H9 (cell line): ENCODE measurements around the gene S1PR4. TPM values are rescaled to one million over a fixed set of nuclear protein-coding genes. Genes with fewer than 3 reads are reported as not detected.

Experiments used
- DNase-seq: peaks from one replicate; pipeline ENCODE4 v3.0.0-alpha.2; 2017
- H2AFZ ChIP-seq: one replicate; pipeline ENCODE4 v1.6.1; 2013; ENCODE audit warnings: mild to moderate bottlenecking, low read length, control low read depth, moderate library complexity
- H2AK5ac ChIP-seq: 2 replicates; pipeline ENCODE4 v1.6.1; 2013; ENCODE audit warnings: low read length, control low read depth, mixed read lengths; ENCODE audit not compliant: insufficient read length
- H2BK120ac ChIP-seq: one replicate; pipeline ENCODE4 v1.6.1; 2013; ENCODE audit warnings: low read depth, mild to moderate bottlenecking, low read length, control low read depth, inconsistent platforms; ENCODE audit not compliant: poor library complexity, severe bottlenecking
- H2BK12ac ChIP-seq: 2 replicates; pipeline ENCODE4 v1.6.1; 2013; ENCODE audit warnings: low read length, control low read depth, mixed read lengths, low read depth; ENCODE audit not compliant: insufficient read length
- H2BK15ac ChIP-seq: 2 replicates; pipeline ENCODE4 v1.6.1; 2013; ENCODE audit warnings: low read depth, low read length, control low read depth
- H2BK20ac ChIP-seq: one replicate; pipeline ENCODE4 v1.6.1; 2013; ENCODE audit warnings: low read depth, mild to moderate bottlenecking, low read length, control low read depth, inconsistent platforms; ENCODE audit not compliant: poor library complexity, severe bottlenecking
- H2BK5ac ChIP-seq: 2 replicates; pipeline ENCODE4 v1.6.1; 2013; ENCODE audit warnings: low read length, control low read depth, mixed read lengths; ENCODE audit not compliant: insufficient read length
- H3K14ac ChIP-seq: 2 replicates; pipeline ENCODE4 v1.6.1; 2013; ENCODE audit warnings: low read length, control low read depth; ENCODE audit not compliant: insufficient read depth
- H3K18ac ChIP-seq: 2 replicates; pipeline ENCODE4 v1.6.1; 2013; ENCODE audit warnings: low read depth, mild to moderate bottlenecking, mixed read lengths, low read length, control low read depth; ENCODE audit not compliant: insufficient read length
- H3K23ac ChIP-seq: 2 replicates; pipeline ENCODE4 v1.6.1; 2013; ENCODE audit warnings: low read length, control low read depth, mixed read lengths, low read depth; ENCODE audit not compliant: insufficient read length
- H3K23me2 ChIP-seq: 2 replicates; pipeline ENCODE4 v1.6.1; 2013; ENCODE audit warnings: low read depth, mild to moderate bottlenecking, mixed read lengths, low read length, control low read depth; ENCODE audit not compliant: insufficient read length, poor library complexity, severe bottlenecking
- H3K27ac ChIP-seq: 2 replicates; pipeline ENCODE4 v1.5.1; 2013; ENCODE audit warnings: low read length, control low read depth, mixed read lengths, low read depth; ENCODE audit not compliant: insufficient read length
- H3K27me3 ChIP-seq: 2 replicates; pipeline ENCODE4 v1.6.1; 2013; ENCODE audit warnings: low read length, control low read depth, inconsistent platforms; ENCODE audit not compliant: insufficient read depth
- H3K4ac ChIP-seq: 2 replicates; pipeline ENCODE4 v1.6.1; 2013; ENCODE audit warnings: low read depth, mild to moderate bottlenecking, control low read depth, inconsistent platforms, low read length, moderate library complexity
- H3K4me1 ChIP-seq: 2 replicates; pipeline ENCODE4 v1.6.1; 2013; ENCODE audit warnings: low read length, control low read depth, inconsistent platforms; ENCODE audit not compliant: insufficient read depth
- H3K4me2 ChIP-seq: 2 replicates; pipeline ENCODE4 v1.6.1; 2013; ENCODE audit warnings: low read length, control low read depth, mixed read lengths; ENCODE audit not compliant: insufficient read length, insufficient read depth
- H3K56ac ChIP-seq: 2 replicates; pipeline ENCODE4 v1.6.1; 2013; ENCODE audit warnings: low read depth, mild to moderate bottlenecking, mixed read lengths, low read length, control low read depth; ENCODE audit not compliant: insufficient read length
- H3K79me1 ChIP-seq: 2 replicates; pipeline ENCODE4 v1.6.1; 2013; ENCODE audit warnings: low read depth, mild to moderate bottlenecking, moderate library complexity, low read length, control low read depth, inconsistent platforms; ENCODE audit not compliant: insufficient read depth, poor library complexity, severe bottlenecking
- H3K79me2 ChIP-seq: 2 replicates; pipeline ENCODE4 v1.6.1; 2013; ENCODE audit warnings: low read length, control low read depth, inconsistent platforms; ENCODE audit not compliant: insufficient read depth
- H3K9ac ChIP-seq: 2 replicates; pipeline ENCODE4 v1.6.1; 2013; ENCODE audit warnings: low read length, control low read depth, mixed read lengths; ENCODE audit not compliant: insufficient read length; ENCODE audit errors: extremely low read depth
- H3K9me3 ChIP-seq: one replicate; pipeline ENCODE4 v1.6.1; 2013; ENCODE audit warnings: low read depth, low read length, inconsistent platforms; ENCODE audit not compliant: control insufficient read depth
- H3T11ph ChIP-seq: one replicate; pipeline ENCODE4 v1.6.1; 2013; ENCODE audit warnings: mild to moderate bottlenecking, low read length, control low read depth, inconsistent platforms
- H4K20me1 ChIP-seq: one replicate; pipeline ENCODE4 v1.6.1; 2013; ENCODE audit not compliant: control insufficient read depth, insufficient read length, insufficient read depth
- H4K5ac ChIP-seq: 2 replicates; pipeline ENCODE4 v1.6.1; 2013; ENCODE audit warnings: low read depth, mild to moderate bottlenecking, mixed read lengths, low read length, control low read depth; ENCODE audit not compliant: insufficient read length
- H4K8ac ChIP-seq: replicated peaks from 2 replicates; pipeline ENCODE4 v1.6.1; 2013; ENCODE audit warnings: low read length, control low read depth, mixed read lengths, low read depth; ENCODE audit not compliant: insufficient read length
- H4K91ac ChIP-seq: 2 replicates; pipeline ENCODE4 v1.6.1; 2013; ENCODE audit warnings: low read depth, mild to moderate bottlenecking, moderate library complexity, mixed read lengths, low read length, control low read depth; ENCODE audit not compliant: insufficient read length
- H3K27ac Mint-ChIP-seq, 3 experiments: 2 replicates in 2 of 3; 3 replicates in 1 of 3; pipeline ENCODE4 v1.8.0; 2020 to 2021; ENCODE audit warnings: mixed read lengths in 3 of 3, mild to moderate bottlenecking in 1 of 3, moderate library complexity in 1 of 3
- H3K27me3 Mint-ChIP-seq: 2 replicates; pipeline ENCODE4 v1.8.0; 2021; ENCODE audit warnings: low read depth, mild to moderate bottlenecking, moderate library complexity, mixed read lengths
- H3K36me3 Mint-ChIP-seq, 3 experiments: 2 replicates in 2 of 3; 3 replicates in 1 of 3; pipeline ENCODE4 v1.8.0; 2020 to 2021; ENCODE audit warnings: low read depth in 3 of 3, mixed read lengths in 3 of 3; ENCODE audit not compliant: insufficient read depth in 1 of 3
- H3K4me1 Mint-ChIP-seq, 2 experiments: 2 replicates each; pipeline ENCODE4 v1.8.0; 2020; ENCODE audit warnings: mixed read lengths in 2 of 2
- H3K4me3 Mint-ChIP-seq, 2 experiments: 2 replicates in 1 of 2; 3 replicates in 1 of 2; pipeline ENCODE4 v1.8.0; 2020 to 2021; ENCODE audit warnings: mild to moderate bottlenecking in 2 of 2, mixed read lengths in 2 of 2, moderate library complexity in 1 of 2
- H3K9me3 Mint-ChIP-seq, 2 experiments: 2 replicates in 1 of 2; 3 replicates in 1 of 2; pipeline ENCODE4 v1.8.0; 2020; ENCODE audit warnings: mild to moderate bottlenecking in 2 of 2, mixed read lengths in 2 of 2, moderate library complexity in 1 of 2
- CTCF ChIP-seq: fragments of 200-600 bp; sonication (generic); conservative IDR thresholded peaks from 3 replicates; pipeline ENCODE4 v1.8.0; 2021; ENCODE audit warnings: antibody characterized with exemption, mild to moderate bottlenecking
- WGBS: extraction: QIAGEN DNeasy Blood & Tissue Kit; methylation state at CpG from one replicate; pipeline ENCODE4 v1.1.7; 2013; ENCODE audit warnings: missing lambda C conversion rate, low lambda C conversion rate, mixed read lengths; ENCODE audit not compliant: insufficient read length; ENCODE audit errors: extremely low coverage; 5-methylcytosine and 5-hydroxymethylcytosine counted together
- total RNA-seq: library from RNA; stranded (reverse); gene quantifications from 2 replicates; pipeline ENCODE4 v1.2.1, GENCODE V29; 2021

The S1PR4 gene
- total RNA-seq, 1 experiment from 2014 or later = not detected

DNA sequence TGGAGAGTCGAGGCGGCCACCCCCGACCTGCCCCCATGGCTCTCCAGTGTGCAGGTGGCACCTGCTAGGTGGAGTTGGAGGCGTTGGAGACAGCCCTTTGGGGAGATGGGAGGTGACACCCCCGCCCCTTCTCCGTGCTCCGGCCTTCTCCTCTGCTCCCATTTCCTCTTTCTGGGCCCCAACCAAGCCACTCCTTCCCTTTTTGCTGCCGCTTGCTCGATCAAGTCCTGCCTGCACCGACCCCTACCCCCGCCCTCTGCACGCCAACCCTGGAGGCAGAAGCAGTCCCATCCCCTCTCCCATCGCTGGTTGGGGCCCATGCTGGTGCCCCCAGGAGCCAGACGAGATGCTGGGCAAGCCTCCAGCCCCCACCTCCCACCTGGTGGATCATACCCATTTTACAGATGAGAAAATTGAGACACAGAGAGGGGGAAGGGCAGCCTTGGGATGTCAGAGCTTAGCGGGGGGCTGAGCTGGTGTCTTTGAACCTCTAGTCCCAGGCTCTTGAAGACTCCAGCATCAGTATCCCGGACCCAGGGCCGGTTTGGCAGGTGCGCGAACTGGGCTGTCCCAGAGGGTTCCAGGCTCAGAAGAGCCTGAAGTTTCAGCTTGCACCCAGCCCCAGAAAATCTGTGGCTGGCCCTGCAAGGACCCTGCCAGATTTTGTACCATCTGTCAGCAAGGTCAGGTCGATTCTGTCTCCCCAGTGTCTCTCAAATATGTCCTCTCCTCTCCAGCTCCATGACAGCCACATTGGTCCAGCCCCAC lies 32.5 kb upstream of the S1PR4 start:
- WGBS = no CpG with 5 or more reads among the region's 20 CpGs
- H2BK12ac ChIP-seq = no peak overlapping the region

More for the DNA sequence above, 32.5 kb upstream of the S1PR4 start:
- Histone ChIP-seq H2BK5ac (no peak overlapping the region), H4K5ac (no peak overlapping the region), H2BK20ac (no peak overlapping the region), H2AK5ac (no peak overlapping the region), H4K8ac (no peak overlapping the region), H4K20me1 (no peaks in the 10 kb centered on the region), H3K4ac (no peak overlapping the region), H3K4me1 (no peaks in the 10 kb centered on the region), H3T11ph (no peak overlapping the region), H3K23me2 (no peaks in the 10 kb centered on the region), H2BK15ac (no peak overlapping the region), H3K18ac (no peak overlapping the region), H4K91ac (no peak overlapping the region), H3K14ac (no peak overlapping the region), H3K56ac (no peak overlapping the region), H3K79me2 (no peaks in the 10 kb centered on the region), H3K79me1 (no peaks in the 10 kb centered on the region), H3K27ac (no peak overlapping the region), H2AFZ (no peak overlapping the region), H3K27me3 (no peaks in the 10 kb centered on the region), H2BK120ac (no peak overlapping the region), H3K9ac (no peak overlapping the region), H3K4me2 (no peak overlapping the region), H3K23ac (no peak overlapping the region), H3K9me3 (no peaks in the 10 kb centered on the region)
- TF ChIP-seq CTCF = no peak
- Mint-ChIP-seq H3K4me3 (no peak overlapping the region), H3K27ac (no peak overlapping the region), H3K27me3 (peaks cover 12% of the 10 kb centered on the region), H3K4me1 (peaks cover 6 to 15% of the 10 kb centered on the region in 2 experiments), H3K9me3 (peaks cover 3 to 5% of the 10 kb centered on the region in 2 experiments; a peak in 2 of 5 replicates), H3K36me3 (no peaks in the 10 kb centered on the region)
- no peak for DNase-seq
